Measurements from ENCODE around the gene TXN.
A peak's percentile ranks its signal among the peaks of the same experiment; 100 is the strongest.

Gene TXN

GRCh38 chr9:110270211-110270995 is 14.1 kb upstream of the TXN start:
- TF ChIP-seq GATA2 (IDR thresholded peaks at IDR 0.05; ENCODE audit: low read depth, low read length) (no peak), GATA3 (IDR thresholded peaks at IDR 0.05; ENCODE audit: low read depth, low read length) (no peak)

GRCh38 chr9:110266795-110267194 is 10.5 kb upstream of the TXN start:
- no peak for TF ChIP-seq GATA3 (IDR thresholded peaks at IDR 0.05; ENCODE audit: low read depth, low read length)
- TF ChIP-seq GATA2 (IDR thresholded peaks at IDR 0.05; ENCODE audit: low read depth, low read length) = no peak

- no peak for TF ChIP-seq GATA2 (IDR thresholded peaks at IDR 0.05; ENCODE audit: low read depth, low read length)
- TF ChIP-seq GATA3 (IDR thresholded peaks at IDR 0.05; ENCODE audit: low read depth, low read length) = no peak
These were observed 5.3 kb upstream of the TXN start for GRCh38 chr9:110261632-110262031.

- TF ChIP-seq GATA3 (IDR thresholded peaks at IDR 0.05; ENCODE audit: low read depth, low read length) (no peak), GATA2 (IDR thresholded peaks at IDR 0.05; ENCODE audit: low read depth, low read length) (no peak)
These were observed 4.6 kb upstream of the TXN start for GRCh38 chr9:110260911-110261310.

GRCh38 chr9:110259566-110259965 is 3.3 kb upstream of the TXN start:
- TF ChIP-seq GATA2 (IDR thresholded peaks at IDR 0.05; ENCODE audit: low read depth, low read length) (no peak), GATA3 (IDR thresholded peaks at IDR 0.05; ENCODE audit: low read depth, low read length) (no peak)

- TF ChIP-seq GATA2 (IDR thresholded peaks at IDR 0.05; ENCODE audit: low read depth, low read length) (no peak), GATA3 (IDR thresholded peaks at IDR 0.05; ENCODE audit: low read depth, low read length) (no peak)
These were observed 2.4 kb upstream of the TXN start for GRCh38 chr9:110258690-110259091.

- TF ChIP-seq GATA3 (IDR thresholded peaks at IDR 0.05; ENCODE audit: low read depth, low read length) (no peak), GATA2 (IDR thresholded peaks at IDR 0.05; ENCODE audit: low read depth, low read length) (no peak)
These were observed 1.6 kb upstream of the TXN start for GRCh38 chr9:110257956-110258355.

GRCh38 chr9:110257097-110257841 is 962 bp upstream of the TXN start:
- no peak for TF ChIP-seq GATA3 (IDR thresholded peaks at IDR 0.05; ENCODE audit: low read depth, low read length)
- no peak for TF ChIP-seq GATA2 (IDR thresholded peaks at IDR 0.05; ENCODE audit: low read depth, low read length)

GRCh38 chr9:110255463-110256379 is 586 bp downstream of the TXN start:
- no peak for TF ChIP-seq GATA2 (IDR thresholded peaks at IDR 0.05; ENCODE audit: low read depth, low read length)

- 0 out of 2 replicates have a peak, but pooled peaks have one; percentile 15 for TF ChIP-seq GATA2 (IDR thresholded peaks at IDR 0.05; ENCODE audit: low read depth, low read length)
- TF ChIP-seq GATA3 (IDR thresholded peaks at IDR 0.05; ENCODE audit: low read depth, low read length) = no peak
These were observed 1.3 kb downstream of the TXN start for GRCh38 chr9:110255034-110255462.

- TF ChIP-seq GATA2 (IDR thresholded peaks at IDR 0.05; ENCODE audit: low read depth, low read length) (no peak), GATA3 (IDR thresholded peaks at IDR 0.05; ENCODE audit: low read depth, low read length) (no peak)
These were observed 1.8 kb downstream of the TXN start for GRCh38 chr9:110254500-110254899.

- TF ChIP-seq GATA3 (IDR thresholded peaks at IDR 0.05; ENCODE audit: low read depth, low read length) (no peak), GATA2 (IDR thresholded peaks at IDR 0.05; ENCODE audit: low read depth, low read length) (no peak)
These were observed 3.7 kb downstream of the TXN start for GRCh38 chr9:110252509-110253139.

GRCh38 chr9:110251212-110251611 is 5.1 kb downstream of the TXN start:
- TF ChIP-seq GATA2 (IDR thresholded peaks at IDR 0.05; ENCODE audit: low read depth, low read length) (no peak), GATA3 (IDR thresholded peaks at IDR 0.05; ENCODE audit: low read depth, low read length) (no peak)
